ENCODE measurements around the gene CAPNS2. TPM values are rescaled to one million over a fixed set of nuclear protein-coding genes. Genes with fewer than 3 reads are reported as not detected.
"Not testable (repeated sequence)": the region's sequence is repeated elsewhere in the genome, so short reads cannot be mapped to it uniquely, and the experiment has no call there.

Gene CAPNS2
- total RNA-seq, 2 donors from 2014 or later, result 0.41 TPM; not detected in 1

DNA sequence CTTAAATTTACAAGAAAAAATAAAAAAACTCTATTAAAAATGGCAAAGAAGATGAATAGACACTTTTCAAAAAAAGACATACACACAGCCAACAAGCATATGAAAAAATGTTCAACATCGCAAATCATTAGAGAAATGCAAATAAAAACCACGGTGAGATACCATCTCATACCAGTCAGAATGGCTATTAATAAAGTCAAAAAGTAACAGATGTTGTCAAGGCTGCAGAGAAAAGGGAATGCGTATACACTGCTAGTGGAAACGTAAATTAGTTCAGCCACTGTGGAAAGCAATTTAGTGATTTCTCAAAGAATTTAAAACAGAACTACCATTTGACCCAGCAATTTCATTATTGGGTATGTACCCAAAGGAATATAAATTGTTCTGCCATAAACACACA is 31.4 kb downstream of the CAPNS2 start:
- no peaks in the 10 kb centered on the region for H3K27me3 ChIP-seq (replicated peaks; ENCODE audit: insufficient read depth)
- H3K27ac ChIP-seq, result no peak overlapping the region
- TF ChIP-seq, protein P1, sequence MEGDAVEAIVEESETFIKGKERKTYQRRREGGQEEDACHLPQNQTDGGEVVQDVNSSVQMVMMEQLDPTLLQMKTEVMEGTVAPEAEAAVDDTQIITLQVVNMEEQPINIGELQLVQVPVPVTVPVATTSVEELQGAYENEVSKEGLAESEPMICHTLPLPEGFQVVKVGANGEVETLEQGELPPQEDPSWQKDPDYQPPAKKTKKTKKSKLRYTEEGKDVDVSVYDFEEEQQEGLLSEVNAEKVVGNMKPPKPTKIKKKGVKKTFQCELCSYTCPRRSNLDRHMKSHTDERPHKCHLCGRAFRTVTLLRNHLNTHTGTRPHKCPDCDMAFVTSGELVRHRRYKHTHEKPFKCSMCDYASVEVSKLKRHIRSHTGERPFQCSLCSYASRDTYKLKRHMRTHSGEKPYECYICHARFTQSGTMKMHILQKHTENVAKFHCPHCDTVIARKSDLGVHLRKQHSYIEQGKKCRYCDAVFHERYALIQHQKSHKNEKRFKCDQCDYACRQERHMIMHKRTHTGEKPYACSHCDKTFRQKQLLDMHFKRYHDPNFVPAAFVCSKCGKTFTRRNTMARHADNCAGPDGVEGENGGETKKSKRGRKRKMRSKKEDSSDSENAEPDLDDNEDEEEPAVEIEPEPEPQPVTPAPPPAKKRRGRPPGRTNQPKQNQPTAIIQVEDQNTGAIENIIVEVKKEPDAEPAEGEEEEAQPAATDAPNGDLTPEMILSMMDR (IDR thresholded peaks at IDR 0.05), result no peak
- no peaks in the 10 kb centered on the region for H3K4me1 ChIP-seq (ENCODE audit: control insufficient read depth in 1 of 2, low read depth in 2 of 2)
- H3K9me3 ChIP-seq, result no peaks in the 10 kb centered on the region
- no peak overlapping the region for H3K4me3 ChIP-seq
- H3K36me3 ChIP-seq, result no peaks in the 10 kb centered on the region
- ATAC-seq (ENCODE audit: insufficient number of reproducible peaks, low FRiP score, low read depth) (no peak), DNase-seq (ENCODE audit: low spot score) (no peak)

DNA sequence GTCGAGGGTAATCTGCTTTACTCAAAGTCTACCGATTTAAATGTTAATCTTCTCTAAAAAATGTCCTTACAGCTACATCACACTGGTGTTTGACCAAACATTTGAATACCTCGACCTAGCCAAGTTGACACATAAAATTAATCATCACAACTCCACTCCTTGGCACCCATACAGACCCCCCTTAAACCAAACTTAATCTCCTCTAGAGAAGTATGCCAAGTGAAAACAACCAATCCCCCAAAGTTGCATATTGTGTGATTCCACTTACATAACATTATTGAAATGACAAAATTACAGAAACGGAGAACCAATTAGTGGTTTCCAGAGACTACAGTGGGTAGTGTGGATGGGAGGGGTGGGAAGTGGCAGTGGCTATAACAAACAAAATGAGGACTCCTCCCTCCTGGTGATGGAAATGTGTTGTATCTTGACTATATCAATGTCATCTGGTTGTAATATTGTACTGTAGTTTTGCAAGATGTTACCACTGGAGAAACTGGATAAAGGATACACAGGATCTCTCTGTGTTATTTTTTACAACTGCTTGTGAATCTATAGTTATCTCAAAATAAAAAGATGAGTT is 39.4 kb downstream of the CAPNS2 start:
- ATAC-seq (ENCODE audit: insufficient number of reproducible peaks, low FRiP score, low read depth), result no peak

DNA sequence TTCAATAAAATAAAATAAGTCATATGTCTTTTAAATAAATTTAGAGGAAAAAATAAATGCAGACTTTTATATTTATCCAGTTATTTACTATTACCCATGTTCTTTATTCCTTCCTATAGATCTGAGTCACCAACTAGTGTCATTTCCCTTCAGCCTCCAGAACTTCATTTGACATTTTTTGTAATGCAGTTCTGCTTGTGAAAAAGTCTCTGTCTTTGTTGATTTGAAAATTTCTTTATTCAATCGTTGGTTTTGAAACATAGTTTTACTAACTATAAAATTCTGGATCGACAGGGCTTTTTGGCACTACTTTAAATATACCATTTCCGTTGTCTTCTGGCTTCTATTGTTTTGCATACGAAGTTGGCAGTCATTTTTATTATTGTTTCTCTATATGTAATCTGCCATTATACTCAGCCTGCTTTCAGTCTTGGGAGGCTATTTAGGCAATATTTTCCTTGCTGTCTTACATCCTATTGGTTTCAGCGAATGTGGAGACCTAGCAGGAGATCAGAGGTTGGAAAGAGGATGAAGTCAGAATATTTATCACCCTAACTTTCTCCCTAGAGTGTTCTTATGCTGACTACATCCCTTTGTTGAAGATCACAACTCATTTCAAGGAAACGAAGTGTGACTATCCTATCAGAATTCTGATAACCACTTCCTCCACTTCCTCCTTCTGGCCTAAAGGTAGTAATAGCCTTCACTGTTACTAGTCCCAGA is 47.3 kb downstream of the CAPNS2 start:
- no peak for DNase-seq (ENCODE audit: low spot score)
- H3K4me1 ChIP-seq (ENCODE audit: control insufficient read depth in 1 of 2, low read depth in 2 of 2), result no peaks in the 10 kb centered on the region
- no peak for ATAC-seq (ENCODE audit: insufficient number of reproducible peaks, low FRiP score, low read depth)
- TF ChIP-seq, protein P1 (IDR thresholded peaks at IDR 0.05), result no peak
- no peak overlapping the region for H3K27ac ChIP-seq
- H3K27me3 ChIP-seq (replicated peaks; ENCODE audit: insufficient read depth), result no peaks in the 10 kb centered on the region
- no peak overlapping the region for H3K4me3 ChIP-seq
- H3K36me3 ChIP-seq, result no peaks in the 10 kb centered on the region
- peaks cover 3% of the 10 kb centered on the region for H3K9me3 ChIP-seq

More for the DNA sequence above, 39.4 kb downstream of the CAPNS2 start:
- Histone ChIP-seq H3K4me1 (ENCODE audit: control insufficient read depth in 1 of 2, low read depth in 2 of 2) (peaks cover 0 to 8% of the 10 kb centered on the region in 2 donors), H3K27me3 (replicated peaks; ENCODE audit: insufficient read depth) (no peaks in the 10 kb centered on the region), H3K27ac (no peak overlapping the region), H3K9me3 (peaks cover 3% of the 10 kb centered on the region), H3K4me3 (no peak overlapping the region), H3K36me3 (no peaks in the 10 kb centered on the region)
- TF ChIP-seq, protein P1 (IDR thresholded peaks at IDR 0.05), result no peak
- no peak for DNase-seq (ENCODE audit: low spot score)

DNA sequence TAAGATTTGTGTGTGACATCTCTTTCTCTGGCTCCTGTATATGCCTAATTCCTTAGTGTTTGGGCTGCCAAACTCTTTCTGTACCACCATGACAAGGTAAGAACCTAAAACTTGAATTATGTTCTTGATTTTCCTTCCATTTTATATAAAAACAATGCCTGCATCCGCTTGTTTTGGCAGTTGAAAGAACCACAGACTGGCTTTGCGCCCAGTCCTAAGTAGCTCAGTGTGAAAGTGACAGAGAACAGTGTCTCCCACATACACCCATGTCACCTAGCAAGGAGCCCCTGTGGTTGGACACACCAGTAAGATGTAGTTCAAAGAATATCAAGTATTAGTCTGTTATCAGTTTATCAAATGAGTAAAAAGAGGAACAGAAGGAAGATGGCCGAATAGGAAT is 48.6 kb downstream of the CAPNS2 start:
- Histone ChIP-seq H3K36me3 (no peaks in the 10 kb centered on the region), H3K4me1 (ENCODE audit: control insufficient read depth in 1 of 2, low read depth in 2 of 2) (no peaks in the 10 kb centered on the region), H3K27me3 (replicated peaks; ENCODE audit: insufficient read depth) (no peaks in the 10 kb centered on the region), H3K9me3 (no peaks in the 10 kb centered on the region), H3K27ac (no peak overlapping the region), H3K4me3 (no peak overlapping the region)
- ATAC-seq (ENCODE audit: insufficient number of reproducible peaks, low FRiP score, low read depth), result no peak
- DNase-seq (ENCODE audit: low spot score), result no peak
- TF ChIP-seq, protein P1 (IDR thresholded peaks at IDR 0.05), result no peak

DNA sequence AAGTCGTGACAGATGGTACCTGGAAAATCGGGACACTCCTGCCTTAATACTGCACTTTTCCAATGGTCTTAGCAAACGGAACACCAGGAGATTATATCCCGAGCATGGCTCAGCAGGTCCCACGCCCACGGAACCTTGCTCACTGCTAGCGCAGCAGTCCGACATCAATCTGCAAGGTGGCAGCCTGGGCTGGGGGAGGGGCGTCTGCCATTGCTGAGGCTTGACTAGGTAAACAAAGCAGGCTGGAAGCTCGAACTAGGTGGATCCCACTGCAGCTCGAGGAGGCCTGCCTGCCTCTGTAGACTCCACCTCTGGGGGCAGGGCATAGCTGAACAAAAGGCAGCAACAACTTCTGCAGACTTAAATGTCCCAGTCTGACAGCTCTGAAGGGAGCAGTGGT is 49.2 kb downstream of the CAPNS2 start:
- not testable (repeated sequence) for H3K4me3 ChIP-seq; H3K4me1 ChIP-seq (ENCODE audit: control insufficient read depth in 1 of 2, low read depth in 2 of 2); H3K27ac ChIP-seq; DNase-seq (ENCODE audit: low spot score); H3K9me3 ChIP-seq; ATAC-seq (ENCODE audit: insufficient number of reproducible peaks, low FRiP score, low read depth); H3K27me3 ChIP-seq (replicated peaks; ENCODE audit: insufficient read depth); H3K36me3 ChIP-seq

Other genes with a start within 250 kb of the CAPNS2 start
- not detected for gene IRX6, start 242.5 kb upstream of the CAPNS2 start, total RNA-seq
- 100 to 1,000 TPM; 249 to 351 TPM for gene MMP2, start 87.5 kb upstream of the CAPNS2 start, total RNA-seq
- 10 to 100 TPM; 20.5 to 21.1 TPM for gene LPCAT2, start 57.6 kb upstream of the CAPNS2 start, total RNA-seq
- under 1 TPM in 1 of 2 donors, not detected in 1; 0.85 TPM for gene SLC6A2, start 89.3 kb downstream of the CAPNS2 start, total RNA-seq